ENCODE measurements around the gene LIMCH1.

DNA sequence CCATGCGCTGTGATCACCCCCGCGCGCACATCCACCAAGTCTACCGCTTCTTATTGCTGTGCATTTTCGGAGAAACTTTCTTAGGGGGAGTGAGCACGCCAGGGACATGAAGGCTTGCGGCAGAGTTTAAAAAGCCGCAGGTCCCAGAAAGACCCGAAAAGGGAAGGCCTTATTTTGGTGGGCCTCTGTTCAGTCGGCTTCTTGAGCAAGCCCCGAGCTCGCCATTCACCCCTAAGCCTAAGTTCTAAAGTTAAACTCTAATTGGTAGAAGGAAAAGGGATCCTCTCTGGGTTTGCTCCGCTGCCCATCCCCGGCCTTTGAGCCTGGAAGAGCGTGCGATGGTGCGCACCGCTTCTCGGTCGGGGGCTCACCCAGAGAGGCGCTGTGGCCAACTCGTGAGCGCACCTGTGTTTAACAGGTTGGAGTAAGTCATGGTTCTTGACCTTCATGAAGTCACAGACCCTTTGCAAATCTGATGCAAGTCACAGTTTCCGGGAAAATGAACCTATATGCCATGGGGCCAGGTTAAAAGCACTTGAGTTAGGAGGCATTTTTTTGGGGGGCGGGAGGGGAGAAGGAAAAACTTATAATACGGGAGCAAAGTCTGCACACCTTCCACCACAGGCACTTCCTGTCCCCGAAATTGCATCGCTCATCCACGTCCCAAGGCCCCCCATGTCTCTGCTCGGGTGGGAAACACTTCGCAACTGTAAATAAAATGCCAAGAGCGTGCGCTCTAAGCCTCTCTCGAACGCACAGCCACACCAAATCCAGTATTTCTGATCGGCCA, 208.7 kb downstream of the LIMCH1 start:
- peak; percentile 99 for TF ChIP-seq EZH2 (IDR thresholded peaks at IDR 0.05)
- TF ChIP-seq, protein P1, sequence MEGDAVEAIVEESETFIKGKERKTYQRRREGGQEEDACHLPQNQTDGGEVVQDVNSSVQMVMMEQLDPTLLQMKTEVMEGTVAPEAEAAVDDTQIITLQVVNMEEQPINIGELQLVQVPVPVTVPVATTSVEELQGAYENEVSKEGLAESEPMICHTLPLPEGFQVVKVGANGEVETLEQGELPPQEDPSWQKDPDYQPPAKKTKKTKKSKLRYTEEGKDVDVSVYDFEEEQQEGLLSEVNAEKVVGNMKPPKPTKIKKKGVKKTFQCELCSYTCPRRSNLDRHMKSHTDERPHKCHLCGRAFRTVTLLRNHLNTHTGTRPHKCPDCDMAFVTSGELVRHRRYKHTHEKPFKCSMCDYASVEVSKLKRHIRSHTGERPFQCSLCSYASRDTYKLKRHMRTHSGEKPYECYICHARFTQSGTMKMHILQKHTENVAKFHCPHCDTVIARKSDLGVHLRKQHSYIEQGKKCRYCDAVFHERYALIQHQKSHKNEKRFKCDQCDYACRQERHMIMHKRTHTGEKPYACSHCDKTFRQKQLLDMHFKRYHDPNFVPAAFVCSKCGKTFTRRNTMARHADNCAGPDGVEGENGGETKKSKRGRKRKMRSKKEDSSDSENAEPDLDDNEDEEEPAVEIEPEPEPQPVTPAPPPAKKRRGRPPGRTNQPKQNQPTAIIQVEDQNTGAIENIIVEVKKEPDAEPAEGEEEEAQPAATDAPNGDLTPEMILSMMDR (IDR thresholded peaks at IDR 0.05), result no peak
